Ovary (tissue), 9 donors: ENCODE results near the gene RTN3. TPM values are rescaled to one million over a fixed set of nuclear protein-coding genes. Genes with fewer than 3 reads are reported as not detected.

Experiments used
- DNase-seq, 5 donors: peaks; one replicate each; pipeline ENCODE4 v3.0.0-alpha.2; 2019 to 2020
- H3K27ac ChIP-seq, 2 donors: fragments of 200-600 bp; one replicate each; pipeline versions ENCODE4 v1.5.1 to v1.8.0; 2019 to 2022
- H3K27me3 ChIP-seq: fragments of 200-600 bp; one replicate; pipeline ENCODE4 v1.8.0; 2022
- H3K36me3 ChIP-seq: fragments of 200-600 bp; sonication (generic); one replicate; pipeline ENCODE4 v1.5.1; 2019
- H3K4me1 ChIP-seq: one replicate; pipeline ENCODE4 v1.8.1; 2013; ENCODE audit warnings: mild to moderate bottlenecking, moderate library complexity; ENCODE audit not compliant: insufficient read depth
- H3K4me3 ChIP-seq: fragments of 200-600 bp; sonication (generic); one replicate; pipeline ENCODE4 v1.5.1; 2017
- H3K9me3 ChIP-seq, 2 donors: fragments of 200-600 bp in 1 of 2; sonication (generic) in 1 of 2; one replicate each; pipeline versions ENCODE4 v1.5.1 to v1.8.1; 2013 to 2019; ENCODE audit warnings: mild to moderate bottlenecking in 1 of 2, moderate library complexity in 1 of 2
- CTCF ChIP-seq, 3 donors: fragments of 450-650 bp in 2 of 3; fragments of 200-600 bp in 1 of 3; IDR thresholded peaks; one replicate each; pipeline versions ENCODE4 v1.5.1 to v1.8.0; 2016 to 2022; ENCODE audit warnings: antibody characterized with exemption in 3 of 3, mild to moderate bottlenecking in 1 of 3
- EP300 ChIP-seq: sonication (generic); formaldehyde crosslinking; IDR thresholded peaks from one replicate; pipeline ENCODE4 v1.6.1; 2017; ENCODE audit warnings: antibody characterized with exemption
- POLR2A ChIP-seq: fragments of 450-650 bp; IDR thresholded peaks from one replicate; pipeline ENCODE4 v1.6.1; 2017; ENCODE audit warnings: antibody characterized with exemption, mild to moderate bottlenecking, moderate library complexity
- WGBS, 3 donors: extraction: QIAGEN DNeasy Blood & Tissue Kit in 1 of 3; methylation state at CpG; one replicate each; pipeline versions ENCODE4 v1.1.5 to v1.1.7; 2013 to 2017; 5-methylcytosine and 5-hydroxymethylcytosine counted together
- intact Hi-C, 4 donors: fragments of 100-400 bp; cut with DNase I; formaldehyde crosslinking; loops; one replicate each; pipeline versions ENCODE4 v1.11.0 to v1.15.1; 2022 to 2023
- polyA plus RNA-seq, 2 donors: library from polyadenylated mRNA; stranded (reverse); fragments of 200-250 nt in 1 of 2; fragments of 350-450 nt in 1 of 2; fragmentation: Illumina TruSeq in 1 of 2; extraction: RNeasy Lipid Tissue Mini Kit (QIAGEN cat#74804) in 1 of 2; gene quantifications; one replicate each; pipeline ENCODE4 v1.2.3, GENCODE V29; 2013 to 2014
- total RNA-seq, 7 donors: library from RNA; depleted of rRNA in 2 of 7; stranded (reverse); fragments of >200 nt in 2 of 7; fragmentation: NEBNext Ultra II Directional in 3 of 7; extraction: Animal tissue kit (Norgen Biotek cat#: 25700) in 3 of 7; gene quantifications; one replicate each; pipeline versions ENCODE4 v1.1.0 to v1.2.4, GENCODE V29; 2016 to 2023
- donor health status: DM: no; HTN: no; CAD: no; lungs with moderate emphysema.
- donor health status: DM: no; HTN: no; CAD: no.
- donor health status: Bipolar disorder and iron deficiency.
- donor health status: DM: yes; HTN: yes; CAD: no.
- donor health status: DM: no; HTN: no; CAD: no.
- donor health status: DM: yes; HTN: yes; CAD: no.

RTN3 gene
- total and polyA plus RNA-seq, 9 donors = 49.5 to 142 (median 64.1) TPM

DNA sequence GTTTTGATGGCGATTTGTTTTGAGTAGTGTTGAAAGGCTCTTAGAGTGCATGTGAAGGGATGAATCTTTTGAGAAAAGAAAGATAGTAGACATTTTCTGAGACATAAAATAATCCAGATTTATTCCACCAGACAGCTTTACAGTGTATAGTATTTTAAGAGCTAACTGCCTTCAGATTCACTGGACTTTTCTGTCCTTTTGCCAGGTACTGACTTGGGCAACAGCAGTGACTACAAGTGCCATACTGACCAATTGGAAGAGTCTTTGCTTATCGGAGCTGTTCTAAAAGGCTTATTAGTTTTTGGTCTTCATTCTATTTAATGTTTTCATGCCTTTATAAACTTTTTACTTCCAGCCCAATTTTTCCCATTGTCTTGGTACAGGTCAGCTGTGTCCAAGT, 32.5 kb downstream of the RTN3 start:
- Histone ChIP-seq H3K4me1 (peaks cover 3% of the 10 kb centered on the region), H3K9me3 (no peaks in the 10 kb centered on the region), H3K4me3 (no peak overlapping the region), H3K27me3 (no peaks in the 10 kb centered on the region), H3K36me3 (no peaks in the 10 kb centered on the region), H3K27ac (no peak overlapping the region)
- intact Hi-C loops = no loop called here
- no peak for DNase-seq
- 48 to 62% (median 62%) methylated on average over 2 of the region's 2 CpGs for WGBS, 3 donors
- TF ChIP-seq CTCF (IDR thresholded peaks at IDR 0.05) (no peak), EP300 (no peak), POLR2A (no peak)

- Histone ChIP-seq H3K9me3 (no peaks in the 10 kb centered on the region), H3K4me1 (peaks cover under 1% of the 10 kb centered on the region), H3K27me3 (no peaks in the 10 kb centered on the region), H3K36me3 (no peaks in the 10 kb centered on the region), H3K27ac (no peak overlapping the region), H3K4me3 (no peak overlapping the region)
- DNase-seq = no peak
- intact Hi-C loops = no loop called here
- no peak for TF ChIP-seq CTCF (IDR thresholded peaks at IDR 0.05)
- no peak for TF ChIP-seq EP300
- TF ChIP-seq POLR2A = no peak
Observed at GRCh38 chr11:63716046-63716445, 34.7 kb downstream of the RTN3 start.

DNA sequence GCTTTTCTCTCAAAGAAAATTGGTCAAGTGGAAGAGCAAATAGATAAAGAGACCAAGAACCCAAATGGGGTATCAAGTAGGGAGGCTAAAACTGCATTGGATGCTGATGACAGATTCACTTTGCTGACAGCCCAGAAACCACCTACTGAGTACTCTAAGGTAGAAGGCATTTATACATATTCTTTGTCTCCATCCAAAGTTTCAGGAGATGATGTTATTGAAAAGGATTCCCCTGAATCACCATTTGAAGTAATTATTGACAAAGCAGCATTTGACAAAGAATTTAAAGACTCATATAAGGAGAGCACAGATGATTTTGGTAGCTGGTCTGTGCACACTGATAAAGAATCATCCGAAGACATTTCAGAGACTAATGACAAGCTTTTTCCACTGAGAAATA, 37.7 kb downstream of the RTN3 start:
- Histone ChIP-seq H3K27ac (no peak overlapping the region), H3K9me3 (no peaks in the 10 kb centered on the region), H3K27me3 (no peaks in the 10 kb centered on the region), H3K4me1 (no peaks in the 10 kb centered on the region), H3K4me3 (no peak overlapping the region), H3K36me3 (no peaks in the 10 kb centered on the region)
- WGBS, 3 donors = 82 to 93% (median 83%) methylated on average over 1 of the region's 1 CpG
- intact Hi-C loops = no loop called here
- no peak for DNase-seq
- TF ChIP-seq CTCF (IDR thresholded peaks at IDR 0.05) (no peak), EP300 (no peak), POLR2A (no peak)

- TF ChIP-seq CTCF (IDR thresholded peaks at IDR 0.05) = no peak
- TF ChIP-seq POLR2A = no peak
- TF ChIP-seq EP300 = no peak
- H3K27me3 ChIP-seq = no peaks in the 10 kb centered on the region
- H3K27ac ChIP-seq = no peak overlapping the region
- DNase-seq = no peak
- H3K4me3 ChIP-seq = no peak overlapping the region
- WGBS, 3 donors = 81 to 85% (median 84%) methylated on average over 2 of the region's 2 CpGs
- H3K4me1 ChIP-seq = no peaks in the 10 kb centered on the region
- intact Hi-C loops = no loop called here
- no peaks in the 10 kb centered on the region for H3K9me3 ChIP-seq
- H3K36me3 ChIP-seq = no peaks in the 10 kb centered on the region
Observed at GRCh38 chr11:63719987-63720386, 38.7 kb downstream of the RTN3 start.

- 96 to 98% (median 96%) methylated on average over 3 of the region's 3 CpGs for WGBS, 3 donors
- DNase-seq = no peak
- no peaks in the 10 kb centered on the region for H3K9me3 ChIP-seq
- intact Hi-C loops = no loop called here
- no peaks in the 10 kb centered on the region for H3K27me3 ChIP-seq
- no peak overlapping the region for H3K4me3 ChIP-seq
- no peaks in the 10 kb centered on the region for H3K36me3 ChIP-seq
- no peaks in the 10 kb centered on the region for H3K4me1 ChIP-seq
- no peak overlapping the region for H3K27ac ChIP-seq
- TF ChIP-seq CTCF (IDR thresholded peaks at IDR 0.05) (no peak), EP300 (no peak), POLR2A (no peak)
Observed at GRCh38 chr11:63720611-63721010, 39.3 kb downstream of the RTN3 start.
